ENCODE measurements around the gene FAM151A. TPM values are rescaled to one million over a fixed set of nuclear protein-coding genes. Genes with fewer than 3 reads are reported as not detected.

FAM151A gene
- total RNA-seq, 4 donors from 2014 or later: 0.19 to 0.72 TPM; not detected in 2

GRCh38 chr1:54594463-54594862 is 28.9 kb downstream of the FAM151A start:
- DNase-seq (ENCODE audit: low spot score) (no peak), ATAC-seq (ENCODE audit: low FRiP score) (no peak)
- no peak for TF ChIP-seq CTCF (IDR thresholded peaks at IDR 0.05)

- ATAC-seq (ENCODE audit: low FRiP score) (no peak), DNase-seq (ENCODE audit: low spot score) (no peak)
- TF ChIP-seq CTCF (IDR thresholded peaks at IDR 0.05): no peak
Observed at GRCh38 chr1:54593571-54594160, 29.7 kb downstream of the FAM151A start.

GRCh38 chr1:54591127-54591756 is 32.1 kb downstream of the FAM151A start:
- TF ChIP-seq CTCF (IDR thresholded peaks at IDR 0.05): no peak
- DNase-seq (ENCODE audit: low spot score) (no peak), ATAC-seq (ENCODE audit: low FRiP score) (no peak)

GRCh38 chr1:54588377-54588776 is 34.9 kb downstream of the FAM151A start:
- TF ChIP-seq CTCF (IDR thresholded peaks at IDR 0.05): no peak
- ATAC-seq (ENCODE audit: low FRiP score) (no peak), DNase-seq (ENCODE audit: low spot score) (no peak)

- ATAC-seq (ENCODE audit: low FRiP score) (no peak), DNase-seq (ENCODE audit: low spot score) (no peak)
Observed at GRCh38 chr1:54585181-54586066, 37.9 kb downstream of the FAM151A start.

GRCh38 chr1:54584575-54584974 is 38.8 kb downstream of the FAM151A start:
- TF ChIP-seq CTCF (IDR thresholded peaks at IDR 0.05): no peak
- no peak for ATAC-seq (ENCODE audit: low FRiP score)
- no peak for DNase-seq (ENCODE audit: low spot score)

More at GRCh38 chr1:54585181-54586066, 37.9 kb downstream of the FAM151A start:
- no peak for TF ChIP-seq CTCF (IDR thresholded peaks at IDR 0.05)
